Astrocyte of the spinal cord (primary cell): ENCODE measurements around the gene EIF4E1B.
"Not testable (repeated sequence)": the region's sequence is repeated elsewhere in the genome, so short reads cannot be mapped to it uniquely, and the experiment has no call there.

Experiments
- DNase-seq: peaks from one replicate; pipeline ENCODE4 v3.0.0; 2011; ENCODE audit warnings: low read depth, low spot score
- H3K4me3 ChIP-seq: 2 replicates; pipeline ENCODE4 v1.5.1; 2011; ENCODE audit warnings: low read depth, mild to moderate bottlenecking, low read length, moderate library complexity
- CTCF ChIP-seq: IDR thresholded peaks from 2 replicates; pipeline ENCODE4 v1.5.1; 2012; ENCODE audit warnings: low read depth, mild to moderate bottlenecking, low read length, inconsistent platforms
- in situ Hi-C: cut with HindIII; loops from 2 replicates; pipeline ENCODE4 v1.10.0; 2017; ENCODE audit warnings: low sequenced_read_pairs

Gene EIF4E1B

GRCh38 chr5:176590035-176590717, 40.3 kb upstream of the EIF4E1B start:
- in situ Hi-C loops, result no loop called here
- TF ChIP-seq CTCF, result no peak

GRCh38 chr5:176591667-176592066, 38.8 kb upstream of the EIF4E1B start:
- H3K4me3 ChIP-seq, DNase-seq, in situ Hi-C loops: not testable (repeated sequence)

More at GRCh38 chr5:176590035-176590717, 40.3 kb upstream of the EIF4E1B start:
- H3K4me3 ChIP-seq, result no peak overlapping the region
- no peak for DNase-seq

- in situ Hi-C loops, result no loop called here
- no peak for TF ChIP-seq CTCF
- DNase-seq, result no peak
- no peak overlapping the region for H3K4me3 ChIP-seq
These were observed 37.9 kb upstream of the EIF4E1B start for GRCh38 chr5:176592573-176592972.

GRCh38 chr5:176593273-176593869, 37.1 kb upstream of the EIF4E1B start:
- DNase-seq, result no peak
- TF ChIP-seq CTCF, result no peak
- in situ Hi-C loops, result no loop called here
- H3K4me3 ChIP-seq, result no peak overlapping the region

GRCh38 chr5:176594554-176594953, 35.9 kb upstream of the EIF4E1B start:
- in situ Hi-C loops, result no loop called here
- no peak for TF ChIP-seq CTCF
- H3K4me3 ChIP-seq, result no peak overlapping the region
- DNase-seq, result no peak

GRCh38 chr5:176595386-176595943, 35.0 kb upstream of the EIF4E1B start:
- no peak for TF ChIP-seq CTCF
- no peak overlapping the region for H3K4me3 ChIP-seq
- in situ Hi-C loops, result no loop called here
- DNase-seq, result no peak

GRCh38 chr5:176596069-176596644, 34.3 kb upstream of the EIF4E1B start:
- no peak for TF ChIP-seq CTCF
- no peak overlapping the region for H3K4me3 ChIP-seq
- in situ Hi-C loops, result no loop called here
- no peak for DNase-seq
